Hypothalamus (tissue), 51 donors: ENCODE data around the gene SOHLH2.

ENCODE experiments used
- DNase-seq, 51 donors: peaks; one replicate each; lab custom pipeline; 2025; lab: John Stamatoyannopoulos, UW

SOHLH2 gene

DNA sequence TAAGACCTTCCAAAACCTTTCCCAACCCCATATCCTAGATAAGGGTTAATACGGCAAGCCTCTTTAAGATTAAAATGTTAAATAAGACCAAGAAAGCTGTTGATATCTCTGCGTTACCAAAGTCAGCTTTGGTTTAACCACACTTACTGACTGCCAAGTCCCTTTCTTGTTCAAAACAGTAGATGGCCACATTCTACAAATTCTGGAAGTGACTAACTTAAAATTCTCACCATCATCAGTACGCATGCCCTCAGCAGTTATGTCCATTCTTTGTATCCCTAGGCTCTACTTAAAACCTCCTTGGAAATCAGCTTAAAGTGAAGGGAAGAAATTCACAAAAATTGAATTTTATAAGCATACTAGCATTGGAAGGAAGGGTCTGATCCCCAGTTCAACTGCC lies 23.6 kb downstream of the SOHLH2 start:
- DNase-seq: no peak

DNA sequence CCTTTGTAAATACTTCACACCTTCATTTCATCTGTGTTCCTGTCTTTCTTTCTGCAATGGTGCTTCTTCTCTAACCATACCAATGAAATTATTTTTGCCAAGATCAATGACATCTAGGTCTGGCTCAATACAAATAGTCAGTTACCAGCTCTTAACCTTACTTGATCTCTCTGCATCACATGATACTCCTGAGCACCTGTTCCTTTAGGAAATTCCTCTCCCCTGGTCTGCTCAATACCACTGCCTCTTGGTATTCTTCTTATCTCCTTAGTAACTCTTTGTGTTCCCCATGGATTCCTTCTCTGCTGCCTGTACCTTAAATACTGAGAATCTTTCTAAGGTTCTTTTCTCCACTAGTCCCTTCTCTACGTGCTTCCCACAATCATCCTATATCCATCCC lies 25.9 kb downstream of the SOHLH2 start:
- DNase-seq: no peak

DNA sequence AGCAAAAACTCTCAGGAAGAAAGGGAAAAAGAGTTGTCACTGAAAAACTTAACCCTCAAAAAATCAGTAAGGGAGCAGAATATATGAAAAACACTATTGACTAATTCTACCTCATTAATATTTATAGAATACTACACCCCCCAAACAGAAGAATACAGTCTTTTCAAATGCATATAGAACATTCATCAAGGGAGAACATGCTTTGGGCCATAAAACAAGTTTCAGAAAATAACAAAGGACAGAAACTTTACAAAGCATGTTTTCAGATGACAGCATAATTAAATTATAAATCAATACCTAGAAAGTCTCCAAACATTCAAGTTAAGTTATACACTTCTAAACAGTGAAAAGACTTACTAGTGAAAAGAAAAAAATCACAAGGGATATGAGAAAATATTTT lies 30.5 kb downstream of the SOHLH2 start:
- DNase-seq: no peak

- no peak for DNase-seq
Observed at GRCh38 chr13:36175621-36176020, 38.7 kb downstream of the SOHLH2 start.

- no peak for DNase-seq
Observed at GRCh38 chr13:36174923-36175322, 39.4 kb downstream of the SOHLH2 start.

DNA sequence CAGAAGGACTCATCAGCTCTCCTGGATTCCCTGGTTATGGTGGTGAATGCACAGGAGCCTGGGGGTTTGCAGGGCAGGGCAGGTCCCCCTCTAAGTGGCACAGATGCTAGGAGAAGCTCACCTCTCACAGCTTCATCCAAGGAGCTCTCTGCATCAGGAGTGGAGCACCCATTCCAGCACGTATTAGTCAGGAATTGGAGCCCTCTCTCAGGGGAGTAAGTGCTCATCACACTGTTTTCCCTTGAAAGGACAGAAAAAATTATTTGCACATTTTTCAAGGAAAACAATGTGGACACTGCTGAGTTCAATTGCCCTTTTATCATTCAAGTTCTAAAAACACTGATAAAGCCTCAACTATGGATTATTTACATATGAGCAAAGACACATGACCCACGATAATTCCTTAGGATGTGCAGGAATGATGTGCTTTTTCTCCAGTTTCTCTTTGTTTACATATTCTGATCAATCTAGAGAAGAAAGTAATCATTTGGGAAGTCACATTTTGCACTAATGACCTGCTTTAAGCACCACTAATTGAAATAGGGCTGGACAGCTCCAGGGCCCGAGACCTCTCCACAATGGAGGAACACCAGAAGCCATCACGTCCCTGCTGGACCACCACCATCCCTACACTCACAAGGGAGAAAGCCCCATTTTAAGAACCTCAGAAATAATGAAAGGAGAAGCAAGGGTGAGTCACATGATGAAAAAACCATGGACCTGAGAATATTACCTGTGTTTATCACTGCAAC lies 40.6 kb downstream of the SOHLH2 start:
- no peak for DNase-seq

DNA sequence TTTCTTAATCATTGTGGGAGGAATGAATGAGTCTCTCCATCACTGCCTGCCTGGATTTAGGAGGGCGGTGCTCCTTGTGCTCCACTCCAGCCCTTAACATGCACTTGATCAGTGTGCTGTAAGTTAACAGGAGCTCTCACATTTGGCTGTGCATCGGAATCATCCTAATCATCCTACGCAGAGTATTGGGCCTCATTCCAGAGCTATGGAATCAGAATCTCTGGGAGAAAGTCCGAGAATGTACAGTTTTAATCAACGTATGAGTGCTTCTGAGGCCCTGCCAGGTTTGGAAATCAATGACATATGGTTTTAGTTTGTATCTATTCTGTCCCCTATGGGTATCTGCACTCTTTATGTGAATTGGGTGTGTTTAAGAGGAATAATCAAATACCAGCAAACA lies 48.3 kb downstream of the SOHLH2 start:
- DNase-seq: no peak

- peak in 6 of 51 donors; percentile 3 to 10 (median 6) for DNase-seq
Observed at GRCh38 chr13:36163809-36164308, 50.5 kb downstream of the SOHLH2 start.

- DNase-seq: peak in 1 of 51 donors; percentile 2
Observed at GRCh38 chr13:36163286-36163685, 51.1 kb downstream of the SOHLH2 start.

GRCh38 chr13:36160297-36160696 lies 54.1 kb downstream of the SOHLH2 start:
- no peak for DNase-seq

DNA sequence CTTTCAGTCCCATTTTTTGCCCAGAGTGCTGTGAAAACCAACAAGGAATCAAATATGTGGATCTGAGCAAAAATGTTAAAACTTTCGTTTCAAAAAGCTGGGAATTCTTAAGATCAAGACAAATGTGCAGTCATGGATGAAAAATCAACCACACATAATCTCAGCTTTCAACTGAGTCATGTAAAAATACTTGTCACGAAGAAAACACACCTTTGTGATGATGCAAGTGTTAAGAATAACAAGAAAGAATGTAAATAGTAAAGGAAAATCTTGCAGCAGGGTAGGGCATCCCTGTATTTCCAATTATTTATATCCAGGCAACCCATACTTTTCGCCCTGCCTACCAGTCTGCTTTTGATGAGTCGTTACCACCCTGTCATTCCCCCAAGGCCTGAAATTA lies 55.7 kb downstream of the SOHLH2 start:
- no peak for DNase-seq

GRCh38 chr13:36157480-36157879 lies 56.9 kb downstream of the SOHLH2 start:
- no peak for DNase-seq

- DNase-seq: peak in 16 of 51 donors; percentile 5 to 64 (median 19)
Observed at GRCh38 chr13:36154567-36155291, 59.6 kb downstream of the SOHLH2 start.

DNA sequence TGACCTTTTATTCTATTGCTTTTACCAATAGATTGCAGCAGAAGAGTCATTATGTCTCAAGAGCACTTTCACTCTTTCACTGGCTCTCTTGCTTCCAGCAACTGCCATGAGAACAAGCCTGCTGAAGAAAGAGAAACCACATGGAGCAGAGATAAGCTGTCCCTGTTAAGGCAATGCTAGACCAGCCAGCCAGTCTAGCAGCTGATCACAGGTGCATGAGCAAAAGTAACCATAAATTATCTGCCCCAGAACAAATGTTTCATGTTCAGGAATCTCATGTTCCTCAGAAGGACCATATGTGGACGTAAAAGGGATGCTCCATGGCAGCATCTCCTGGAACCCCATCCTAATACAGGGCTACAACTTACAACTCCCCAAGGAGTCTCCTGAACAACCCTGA lies 62.8 kb downstream of the SOHLH2 start:
- no peak for DNase-seq

GRCh38 chr13:36148446-36148845 lies 65.9 kb downstream of the SOHLH2 start:
- DNase-seq: peak in 1 of 51 donors; percentile 9

GRCh38 chr13:36147330-36147729 lies 67.0 kb downstream of the SOHLH2 start:
- DNase-seq: no peak

DNA sequence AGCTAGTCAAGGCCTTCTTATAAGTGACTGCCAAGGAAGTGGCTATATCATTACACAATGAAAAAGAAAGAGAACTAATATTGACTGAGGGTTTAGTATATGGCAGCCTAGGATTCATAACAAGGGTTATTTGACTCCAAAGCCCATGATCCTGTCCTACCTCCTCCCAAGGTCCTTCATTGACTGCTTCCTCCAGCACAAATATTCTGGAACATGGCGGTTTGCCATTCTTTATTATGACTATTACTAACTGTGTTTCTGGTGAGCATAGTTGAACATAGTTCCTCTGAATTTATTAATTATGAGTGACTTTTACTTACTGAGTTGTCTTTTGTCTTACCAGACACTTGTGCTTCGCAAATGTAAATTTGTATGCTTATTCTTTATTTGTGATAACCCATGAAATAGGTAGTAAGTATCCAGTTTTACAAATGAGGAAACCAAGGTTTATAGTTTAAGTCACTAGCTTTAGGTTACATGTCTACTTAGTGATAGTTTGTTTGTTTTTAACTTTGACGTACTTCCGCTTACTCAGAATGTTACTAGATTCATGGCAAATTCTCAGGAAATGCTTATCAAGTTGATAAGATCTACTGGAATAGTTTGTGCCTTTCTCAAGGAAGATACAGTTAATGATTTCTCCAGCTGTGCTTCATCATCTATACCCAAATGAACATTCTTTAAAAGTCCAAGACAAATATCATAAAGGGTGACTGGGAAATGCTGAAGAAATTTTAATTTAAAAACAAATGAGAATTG lies 67.7 kb downstream of the SOHLH2 start:
- DNase-seq: no peak

DNA sequence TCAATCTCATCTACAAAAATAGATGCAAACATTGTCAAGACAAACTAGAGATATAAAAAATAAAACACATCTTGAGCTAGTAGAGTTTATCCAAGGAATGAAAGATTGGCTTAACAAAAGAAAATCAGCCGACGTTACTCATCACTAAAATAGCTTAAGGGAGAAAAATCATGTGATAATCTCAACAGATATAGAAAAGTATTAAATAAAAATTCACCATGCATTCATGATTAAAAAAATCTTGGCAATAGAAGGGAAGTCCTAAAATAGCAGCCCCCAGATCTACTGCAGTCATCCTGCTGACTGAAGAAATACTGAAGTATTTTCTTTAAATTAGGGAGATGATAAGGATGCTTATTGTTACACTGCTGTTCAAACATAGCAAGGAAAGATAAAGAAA lies 70.6 kb downstream of the SOHLH2 start:
- no peak for DNase-seq

DNA sequence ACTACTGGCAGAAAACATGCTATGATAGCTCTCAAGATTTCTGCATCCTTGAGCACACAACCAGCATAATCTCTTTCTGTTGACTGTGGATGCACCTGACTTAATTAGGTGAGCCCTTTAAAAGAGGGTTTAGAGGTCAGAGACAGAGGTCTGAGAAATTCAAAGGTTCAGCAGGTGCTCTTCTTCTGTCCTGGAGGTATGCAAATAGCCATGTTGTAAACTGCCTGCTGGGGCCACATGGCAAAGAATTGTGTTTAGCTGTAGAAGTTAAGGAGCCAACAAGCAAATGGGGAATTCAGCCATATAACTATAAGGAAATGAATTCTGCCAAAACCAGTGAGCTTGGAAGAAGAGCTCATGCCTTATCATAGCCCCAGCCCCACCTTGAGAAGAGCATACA lies 71.6 kb downstream of the SOHLH2 start:
- no peak for DNase-seq

DNA sequence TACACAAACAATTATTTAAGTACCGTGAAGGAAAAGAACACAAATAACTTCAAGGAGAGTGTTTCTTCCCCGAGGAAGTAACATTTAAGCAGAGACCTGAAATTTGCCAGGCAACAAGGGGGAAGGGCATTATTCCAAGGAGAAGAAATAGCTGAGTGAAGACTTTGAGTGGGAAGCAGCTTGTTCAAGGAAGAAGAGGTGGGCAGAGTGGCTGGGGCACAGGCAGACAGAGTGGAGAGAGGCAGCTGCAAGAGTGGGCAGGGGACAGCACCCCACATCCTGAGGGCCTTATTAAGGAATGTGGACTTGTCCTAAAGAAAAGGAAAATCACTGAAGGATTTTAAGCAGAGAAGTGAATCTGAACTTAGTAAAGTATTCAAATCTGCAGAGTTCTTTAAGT lies 78.5 kb downstream of the SOHLH2 start:
- no peak for DNase-seq

DNA sequence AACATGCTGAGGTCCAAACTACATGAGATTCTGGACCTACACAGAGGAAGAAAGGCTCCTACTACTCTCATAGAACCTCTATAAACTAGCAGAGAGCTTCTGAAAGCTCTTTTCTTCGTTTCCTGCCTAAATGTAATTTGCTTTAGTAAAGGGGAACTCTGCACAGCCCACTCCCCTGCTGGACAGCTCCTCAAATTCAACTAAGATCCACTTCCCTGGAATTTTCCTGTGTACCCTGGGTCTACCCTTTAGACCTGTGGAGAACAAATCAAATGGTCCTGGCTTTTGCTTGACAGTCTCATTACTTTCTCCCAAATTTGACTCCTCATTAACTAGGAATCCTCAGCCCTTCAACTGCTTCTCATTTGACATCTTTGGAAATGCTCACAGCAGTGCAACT lies 79.7 kb downstream of the SOHLH2 start:
- no peak for DNase-seq
